Panc1 (cell line): ENCODE measurements around the gene ZFC3H1.

Experiments
- POLR2AphosphoS5 ChIP-seq: IDR thresholded peaks from 2 replicates; pipeline ENCODE4 v1.6.1; 2012; ENCODE audit warnings: mild to moderate bottlenecking, low read depth, low read length, moderate library complexity
- SIN3A ChIP-seq: IDR thresholded peaks from 2 replicates; pipeline ENCODE4 v1.6.1; 2012; ENCODE audit warnings: low read depth, mild to moderate bottlenecking, low read length, moderate library complexity, borderline replicate concordance; ENCODE audit not compliant: insufficient read depth
- TF ChIP-seq, protein P1 (sequence below): fragments of 450-650 bp; IDR thresholded peaks from 2 replicates; pipeline ENCODE4 v1.5.1; 2017; ENCODE audit warnings: mild to moderate bottlenecking
- TF ChIP-seq, protein P2 (sequence below), 2 experiments: IDR thresholded peaks; 2 replicates each; pipeline ENCODE4 v1.6.1; 2011 to 2012; ENCODE audit warnings: low read depth in 2 of 2, control low read depth in 1 of 2, low read length in 1 of 2, mild to moderate bottlenecking in 1 of 2, moderate library complexity in 1 of 2; ENCODE audit not compliant: insufficient read depth in 1 of 2

DNA sequence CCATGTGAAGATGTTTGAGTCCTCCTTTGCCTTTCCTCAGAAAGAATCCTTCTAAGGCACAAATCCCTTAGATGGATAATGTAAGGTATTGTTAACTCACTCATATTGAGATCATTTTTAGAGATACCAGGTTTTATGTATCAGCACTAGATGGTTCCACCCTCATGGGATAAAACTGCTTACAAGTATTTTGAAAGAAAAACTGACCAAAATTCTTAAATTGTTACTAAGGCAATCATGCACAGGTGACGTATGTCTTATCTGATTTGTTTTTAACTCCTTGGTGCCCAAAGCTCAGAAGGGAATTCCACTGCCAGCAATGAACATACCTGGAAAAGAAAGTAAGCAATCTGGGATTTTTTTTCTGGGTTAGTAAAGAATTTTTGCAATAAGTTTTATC, 78.4 kb downstream of the ZFC3H1 start:
- TF ChIP-seq, protein P1, sequence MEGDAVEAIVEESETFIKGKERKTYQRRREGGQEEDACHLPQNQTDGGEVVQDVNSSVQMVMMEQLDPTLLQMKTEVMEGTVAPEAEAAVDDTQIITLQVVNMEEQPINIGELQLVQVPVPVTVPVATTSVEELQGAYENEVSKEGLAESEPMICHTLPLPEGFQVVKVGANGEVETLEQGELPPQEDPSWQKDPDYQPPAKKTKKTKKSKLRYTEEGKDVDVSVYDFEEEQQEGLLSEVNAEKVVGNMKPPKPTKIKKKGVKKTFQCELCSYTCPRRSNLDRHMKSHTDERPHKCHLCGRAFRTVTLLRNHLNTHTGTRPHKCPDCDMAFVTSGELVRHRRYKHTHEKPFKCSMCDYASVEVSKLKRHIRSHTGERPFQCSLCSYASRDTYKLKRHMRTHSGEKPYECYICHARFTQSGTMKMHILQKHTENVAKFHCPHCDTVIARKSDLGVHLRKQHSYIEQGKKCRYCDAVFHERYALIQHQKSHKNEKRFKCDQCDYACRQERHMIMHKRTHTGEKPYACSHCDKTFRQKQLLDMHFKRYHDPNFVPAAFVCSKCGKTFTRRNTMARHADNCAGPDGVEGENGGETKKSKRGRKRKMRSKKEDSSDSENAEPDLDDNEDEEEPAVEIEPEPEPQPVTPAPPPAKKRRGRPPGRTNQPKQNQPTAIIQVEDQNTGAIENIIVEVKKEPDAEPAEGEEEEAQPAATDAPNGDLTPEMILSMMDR: no peak
- no peak for TF ChIP-seq POLR2AphosphoS5
- TF ChIP-seq, protein P2, sequence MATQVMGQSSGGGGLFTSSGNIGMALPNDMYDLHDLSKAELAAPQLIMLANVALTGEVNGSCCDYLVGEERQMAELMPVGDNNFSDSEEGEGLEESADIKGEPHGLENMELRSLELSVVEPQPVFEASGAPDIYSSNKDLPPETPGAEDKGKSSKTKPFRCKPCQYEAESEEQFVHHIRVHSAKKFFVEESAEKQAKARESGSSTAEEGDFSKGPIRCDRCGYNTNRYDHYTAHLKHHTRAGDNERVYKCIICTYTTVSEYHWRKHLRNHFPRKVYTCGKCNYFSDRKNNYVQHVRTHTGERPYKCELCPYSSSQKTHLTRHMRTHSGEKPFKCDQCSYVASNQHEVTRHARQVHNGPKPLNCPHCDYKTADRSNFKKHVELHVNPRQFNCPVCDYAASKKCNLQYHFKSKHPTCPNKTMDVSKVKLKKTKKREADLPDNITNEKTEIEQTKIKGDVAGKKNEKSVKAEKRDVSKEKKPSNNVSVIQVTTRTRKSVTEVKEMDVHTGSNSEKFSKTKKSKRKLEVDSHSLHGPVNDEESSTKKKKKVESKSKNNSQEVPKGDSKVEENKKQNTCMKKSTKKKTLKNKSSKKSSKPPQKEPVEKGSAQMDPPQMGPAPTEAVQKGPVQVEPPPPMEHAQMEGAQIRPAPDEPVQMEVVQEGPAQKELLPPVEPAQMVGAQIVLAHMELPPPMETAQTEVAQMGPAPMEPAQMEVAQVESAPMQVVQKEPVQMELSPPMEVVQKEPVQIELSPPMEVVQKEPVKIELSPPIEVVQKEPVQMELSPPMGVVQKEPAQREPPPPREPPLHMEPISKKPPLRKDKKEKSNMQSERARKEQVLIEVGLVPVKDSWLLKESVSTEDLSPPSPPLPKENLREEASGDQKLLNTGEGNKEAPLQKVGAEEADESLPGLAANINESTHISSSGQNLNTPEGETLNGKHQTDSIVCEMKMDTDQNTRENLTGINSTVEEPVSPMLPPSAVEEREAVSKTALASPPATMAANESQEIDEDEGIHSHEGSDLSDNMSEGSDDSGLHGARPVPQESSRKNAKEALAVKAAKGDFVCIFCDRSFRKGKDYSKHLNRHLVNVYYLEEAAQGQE (IDR thresholded peaks at IDR 0.05; ENCODE audit: insufficient read depth in 1 of 2, low read depth in 2 of 2, low read length in 1 of 2): no peak
- no peak for TF ChIP-seq SIN3A
